GM18526 (cell line): ENCODE measurements around the gene RPL13A.

ENCODE experiments used
- POLR2A ChIP-seq: IDR thresholded peaks from 3 replicates; pipeline ENCODE4 v1.6.1; 2011; ENCODE audit not compliant: insufficient read length; ENCODE audit errors: extremely low read depth

The RPL13A gene

DNA sequence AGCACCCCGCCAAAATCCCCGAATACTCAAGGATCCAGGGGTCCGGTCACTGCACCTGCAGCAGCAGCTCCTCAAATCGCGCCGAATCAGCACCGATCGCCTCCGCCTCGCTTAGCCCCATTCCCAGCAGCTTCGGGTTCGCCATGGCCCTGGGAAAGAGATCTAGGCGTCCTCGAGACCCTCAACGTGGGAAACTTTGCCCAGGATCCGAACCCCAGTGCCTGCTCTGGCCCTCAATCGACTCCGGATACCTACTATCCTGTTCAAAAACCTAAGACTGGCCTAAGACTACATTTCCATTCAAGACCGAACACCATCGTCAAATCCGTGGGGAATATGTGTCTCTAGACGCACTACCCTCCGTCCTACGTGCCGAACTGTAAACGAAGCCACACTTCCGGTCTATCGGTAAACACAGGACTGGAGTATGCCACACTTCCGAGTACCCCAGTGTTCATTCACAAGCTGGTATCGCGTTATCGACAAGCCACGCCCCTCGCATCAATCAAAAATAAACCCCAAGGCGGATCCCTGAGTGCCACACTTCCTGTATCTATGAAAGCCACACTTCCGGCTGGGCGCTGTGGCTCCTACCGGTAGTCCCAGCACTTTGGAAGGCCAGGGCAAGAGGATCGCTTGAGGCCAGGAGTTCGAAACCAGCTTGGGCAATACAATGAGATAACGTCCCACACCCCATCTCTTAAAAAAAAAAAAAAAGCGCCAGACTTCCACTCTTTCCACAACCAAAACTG, 35.8 kb upstream of the RPL13A start, which contains the start of gene PIH1D1:
Gene PIH1D1 (minus strand): TSS at position 385 of the 752 bp plus-strand sequence. CDS start 240 bp downstream, at position 145.
- TF ChIP-seq POLR2A, result peak; percentile 68

DNA sequence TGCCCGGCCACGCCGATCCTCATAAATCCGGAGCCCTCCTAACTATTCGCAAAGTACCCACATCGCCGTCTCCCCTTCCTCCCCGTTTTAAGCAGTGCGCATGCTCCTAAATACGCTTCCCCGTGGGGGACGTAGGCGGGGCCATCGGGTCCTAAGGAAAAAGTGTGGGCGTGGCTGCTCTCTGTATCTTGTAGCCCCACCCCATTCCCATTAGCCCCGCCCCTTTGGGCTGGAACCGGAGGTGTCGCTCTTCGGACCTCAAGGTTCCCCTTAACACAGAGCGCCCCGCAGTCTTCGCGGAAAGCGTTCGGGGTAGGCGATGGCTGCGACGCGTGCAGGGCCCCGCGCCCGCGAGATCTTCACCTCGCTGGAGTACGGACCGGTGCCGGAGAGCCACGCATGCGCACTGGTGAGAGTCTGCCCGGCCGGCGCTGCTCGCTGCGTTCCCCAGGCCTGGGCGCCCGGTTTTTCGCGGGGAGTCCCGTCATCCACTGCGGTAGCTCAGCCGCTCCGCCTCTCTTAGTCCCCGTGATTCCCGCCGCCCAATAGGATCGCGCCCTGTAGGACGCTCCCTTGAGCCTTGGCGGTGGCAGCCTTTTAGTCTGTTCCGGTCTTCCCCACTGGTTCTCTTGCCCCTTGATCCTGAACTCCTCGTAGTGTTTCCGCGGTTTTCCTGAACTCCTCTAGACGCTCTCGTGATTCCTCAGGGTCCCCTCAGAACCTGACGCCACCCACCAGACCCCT, 34.2 kb upstream of the RPL13A start, which contains the start of gene ALDH16A1:
Gene ALDH16A1 (plus strand): TSS at position 213 of the 744 bp plus-strand sequence. CDS start 107 bp downstream, at position 320.
- TF ChIP-seq POLR2A, result peak; percentile 96

DNA sequence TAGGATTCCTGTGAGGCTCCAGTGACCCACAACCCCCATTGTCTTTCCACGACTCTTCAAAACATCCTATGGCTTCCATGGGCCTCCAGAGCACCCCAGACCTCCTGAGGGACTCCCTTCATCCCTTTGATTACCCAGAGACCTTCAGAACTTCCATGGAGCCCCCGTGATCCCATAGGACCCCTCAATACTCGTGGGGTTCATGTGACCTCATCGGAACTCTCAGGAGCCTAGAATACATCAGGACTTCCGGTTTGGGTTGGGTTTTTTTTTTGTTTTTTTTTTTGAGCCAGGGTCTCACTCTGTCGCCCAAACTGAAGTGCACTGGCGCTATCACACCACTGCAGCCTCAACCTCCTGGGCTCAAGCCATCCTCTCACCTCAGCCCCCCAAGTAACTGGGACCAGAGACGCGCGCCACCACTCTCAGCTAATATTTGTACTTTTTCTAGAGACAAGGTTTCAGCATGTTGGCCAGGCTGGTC, 33.6 kb upstream of the RPL13A start:
- TF ChIP-seq POLR2A, result no peak

DNA sequence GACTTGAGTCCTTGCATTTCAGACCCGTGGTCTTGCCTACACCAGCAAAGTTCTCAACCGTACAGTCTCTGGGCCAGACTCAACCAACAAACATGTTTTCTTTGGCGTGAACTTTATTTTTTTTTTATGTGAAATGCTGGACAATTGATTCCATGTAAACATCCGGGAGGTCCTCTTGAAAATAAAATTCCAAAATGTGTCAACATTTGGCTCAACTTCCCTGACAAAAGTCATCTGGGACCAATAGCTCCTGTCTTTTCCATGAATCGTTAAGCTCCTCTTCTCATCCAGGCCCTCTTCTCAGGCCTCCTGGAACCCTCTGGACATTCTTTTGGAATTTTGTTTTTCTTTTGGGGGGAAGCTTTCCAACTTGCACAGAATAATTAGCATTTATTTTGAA, 31.6 kb upstream of the RPL13A start:
- no peak for TF ChIP-seq POLR2A

DNA sequence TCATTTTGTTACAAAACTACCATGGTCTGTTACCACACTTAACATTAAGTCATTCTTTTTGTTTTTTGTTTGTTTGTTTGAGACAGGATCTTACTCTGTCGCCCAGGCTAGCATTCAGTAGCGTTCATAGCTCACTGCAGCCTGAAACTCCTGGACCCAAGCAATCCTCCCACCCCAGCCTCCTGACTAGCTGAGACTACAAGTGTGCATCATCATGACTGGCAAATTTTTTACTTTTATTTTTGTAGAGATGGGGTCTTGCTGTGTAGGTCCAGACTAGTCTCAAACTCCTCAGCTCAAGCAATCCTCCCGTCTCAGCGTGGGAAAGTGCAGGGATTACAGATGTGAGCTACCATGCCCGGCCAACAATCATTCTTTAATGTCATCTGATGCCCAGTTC, 31.1 kb upstream of the RPL13A start:
- TF ChIP-seq POLR2A, result no peak

DNA sequence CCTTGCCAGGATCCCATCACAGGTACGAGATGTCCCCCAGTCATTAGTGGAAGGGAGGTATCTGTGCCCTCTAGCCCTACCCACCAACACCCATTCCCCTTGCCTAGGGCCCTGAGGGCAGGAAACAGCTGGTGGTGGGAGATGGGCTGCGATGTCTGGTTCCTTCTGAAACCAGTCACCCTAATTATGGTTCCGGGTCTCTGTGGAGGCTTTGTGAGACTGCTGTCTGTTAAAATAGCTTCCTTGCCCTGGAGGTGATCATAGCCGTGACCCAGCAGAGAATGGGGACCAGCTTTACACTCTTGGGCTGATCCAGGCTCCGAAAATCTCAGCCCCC, 28.9 kb upstream of the RPL13A start:
- TF ChIP-seq POLR2A, result no peak

DNA sequence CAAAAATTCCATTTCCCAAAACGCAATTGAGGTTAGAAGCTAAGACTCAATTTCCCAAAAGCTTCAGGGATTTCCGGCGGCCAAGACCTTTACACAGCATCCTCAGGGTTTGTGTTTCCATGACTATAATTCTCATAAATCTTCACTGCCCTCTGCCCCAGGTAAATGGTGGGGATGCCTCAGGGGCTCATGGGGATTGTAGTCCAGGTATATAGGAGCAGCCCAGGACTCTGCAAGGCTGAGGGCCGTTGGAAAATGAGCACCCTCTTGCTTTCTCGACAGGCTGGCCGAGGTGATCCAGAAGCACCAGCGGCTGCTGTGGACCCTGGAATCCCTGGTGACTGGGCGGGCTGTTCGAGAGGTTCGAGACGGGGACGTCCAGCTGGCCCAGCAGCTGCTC, 28.0 kb upstream of the RPL13A start:
- no peak for TF ChIP-seq POLR2A

DNA sequence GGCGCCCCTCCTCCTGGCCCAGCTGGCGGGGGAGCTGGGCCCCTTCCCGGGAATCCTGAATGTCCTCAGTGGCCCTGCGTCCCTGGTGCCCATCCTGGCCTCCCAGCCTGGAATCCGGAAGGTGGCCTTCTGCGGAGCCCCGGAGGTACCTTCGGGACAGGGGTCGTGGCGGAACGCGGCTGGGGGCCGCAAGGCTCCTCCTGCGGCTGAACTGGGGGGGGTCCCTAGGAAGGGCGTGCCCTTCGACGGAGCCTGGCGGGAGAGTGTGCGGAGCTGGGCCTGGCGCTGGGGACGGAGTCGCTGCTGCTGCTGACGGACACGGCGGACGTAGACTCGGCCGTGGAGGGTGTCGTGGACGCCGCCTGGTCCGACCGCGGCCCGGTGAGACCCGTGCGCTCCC, 25.8 kb upstream of the RPL13A start:
- TF ChIP-seq POLR2A, result no peak

DNA sequence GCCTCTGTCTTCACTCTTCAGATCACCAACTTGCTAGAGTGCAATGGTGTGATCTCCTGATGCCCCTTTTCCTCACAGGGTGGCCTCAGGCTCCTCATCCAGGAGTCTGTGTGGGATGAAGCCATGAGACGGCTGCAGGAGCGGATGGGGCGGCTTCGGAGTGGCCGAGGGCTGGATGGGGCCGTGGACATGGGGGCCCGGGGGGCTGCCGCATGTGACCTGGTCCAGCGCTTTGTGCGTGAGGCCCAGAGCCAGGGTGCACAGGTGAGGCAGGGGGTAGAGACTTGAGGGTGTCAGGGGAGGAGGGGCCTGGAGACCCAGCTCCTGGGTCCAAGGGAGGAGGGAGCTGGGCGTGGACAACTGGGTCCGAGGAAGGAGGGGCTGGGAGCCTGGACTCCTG, 24.9 kb upstream of the RPL13A start:
- no peak for TF ChIP-seq POLR2A

DNA sequence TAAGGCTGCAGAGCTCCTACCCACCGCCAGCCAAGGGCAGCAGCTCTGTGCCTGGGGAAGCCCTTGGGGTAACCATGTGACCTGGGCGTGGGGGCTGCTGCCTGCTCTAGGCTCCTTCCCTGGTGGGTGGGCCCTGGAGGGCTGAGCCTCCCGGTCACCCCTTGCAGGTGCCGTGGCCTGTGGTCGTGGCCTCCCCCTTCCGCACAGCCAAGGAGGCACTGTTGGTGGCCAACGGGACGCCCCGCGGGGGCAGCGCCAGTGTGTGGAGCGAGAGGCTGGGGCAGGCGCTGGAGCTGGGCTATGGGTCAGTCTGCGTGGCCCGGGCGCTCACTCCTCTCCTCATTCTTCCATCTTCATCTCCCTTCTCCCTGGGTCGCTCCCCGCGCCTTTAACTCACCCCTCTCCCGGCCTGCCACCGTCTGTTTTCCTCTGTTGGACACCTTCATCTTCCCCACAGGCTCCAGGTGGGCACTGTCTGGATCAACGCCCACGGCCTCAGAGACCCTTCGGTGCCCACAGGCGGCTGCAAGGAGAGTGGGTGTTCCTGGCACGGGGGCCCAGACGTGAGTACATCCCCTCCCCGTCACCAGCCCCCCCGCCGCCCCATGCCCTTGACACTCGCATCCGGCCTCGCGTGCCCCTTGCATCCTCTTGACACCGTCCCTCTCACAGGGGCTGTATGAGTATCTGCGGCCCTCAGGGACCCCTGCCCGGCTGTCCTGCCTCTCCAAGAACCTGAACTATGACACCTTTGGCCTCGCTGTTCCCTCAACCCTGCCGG, 23.3 kb upstream of the RPL13A start:
- no peak for TF ChIP-seq POLR2A

DNA sequence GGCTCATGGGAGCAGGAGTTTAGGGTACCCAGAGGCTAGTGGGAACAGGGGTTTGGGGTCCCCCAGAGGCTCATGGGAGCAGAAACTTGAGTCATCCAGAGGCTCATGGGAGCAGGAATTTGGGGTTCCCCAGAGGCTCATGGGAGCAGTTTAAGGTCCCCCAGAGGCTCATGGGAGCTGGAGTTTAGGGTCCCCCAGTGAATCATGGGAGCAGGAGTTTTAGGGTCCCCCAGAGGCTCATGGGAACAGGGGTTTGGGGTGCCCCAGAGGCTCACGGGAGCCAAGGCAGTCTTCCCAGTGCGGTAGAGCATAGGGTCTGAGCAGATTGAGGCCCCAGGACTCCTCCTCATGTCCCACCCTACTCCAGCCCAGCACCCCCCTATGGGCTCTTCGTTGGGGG, 22.0 kb upstream of the RPL13A start:
- TF ChIP-seq POLR2A, result no peak

DNA sequence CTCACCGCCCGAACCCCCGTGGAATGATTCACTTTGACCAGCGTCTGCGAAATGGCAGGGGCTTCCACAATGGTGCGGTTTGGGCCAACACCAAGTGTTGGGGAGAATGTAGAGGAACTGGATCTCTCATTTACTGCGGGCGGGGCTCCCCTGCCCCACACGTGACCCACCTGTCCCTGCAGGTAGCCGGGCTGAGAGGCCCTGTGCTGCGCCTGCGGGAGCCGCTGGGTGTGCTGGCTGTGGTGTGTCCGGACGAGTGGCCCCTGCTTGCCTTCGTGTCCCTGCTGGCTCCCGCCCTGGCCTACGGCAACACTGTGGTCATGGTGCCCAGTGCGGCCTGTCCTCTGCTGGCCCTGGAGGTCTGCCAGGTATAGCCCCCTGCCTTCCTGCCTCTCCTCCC, 19.2 kb upstream of the RPL13A start:
- TF ChIP-seq POLR2A, result no peak

DNA sequence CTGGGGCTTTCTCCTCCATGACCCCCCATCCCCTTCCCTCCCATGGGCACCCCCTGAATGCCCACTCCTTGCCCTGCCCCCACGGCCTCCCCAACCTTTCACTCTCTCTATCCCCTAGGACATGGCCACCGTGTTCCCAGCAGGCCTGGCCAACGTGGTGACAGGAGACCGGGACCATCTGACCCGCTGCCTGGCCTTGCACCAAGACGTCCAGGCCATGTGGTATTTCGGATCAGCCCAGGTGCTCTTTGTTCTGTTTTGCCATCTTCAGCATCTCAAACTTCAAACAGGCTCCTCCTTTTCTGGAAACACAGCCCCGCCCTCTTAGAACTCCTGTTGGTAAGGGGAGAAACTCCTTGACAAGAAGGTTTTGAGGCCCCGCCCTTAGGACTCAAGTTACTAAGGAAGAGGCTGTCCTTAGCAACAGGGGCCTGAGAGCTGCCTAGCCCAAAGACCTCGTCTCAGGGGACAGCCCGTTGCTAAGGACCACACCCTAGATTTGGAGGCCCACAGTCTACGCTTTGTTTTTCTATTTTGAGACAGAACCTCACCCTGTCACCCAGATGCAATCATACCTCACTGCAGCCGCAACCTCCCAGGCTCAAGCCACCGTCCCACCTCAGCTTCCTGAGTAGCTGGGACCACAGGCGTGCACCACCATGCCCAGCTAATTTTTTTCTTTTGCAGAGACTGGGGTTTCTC, 18.5 kb upstream of the RPL13A start:
- TF ChIP-seq POLR2A, result no peak

DNA sequence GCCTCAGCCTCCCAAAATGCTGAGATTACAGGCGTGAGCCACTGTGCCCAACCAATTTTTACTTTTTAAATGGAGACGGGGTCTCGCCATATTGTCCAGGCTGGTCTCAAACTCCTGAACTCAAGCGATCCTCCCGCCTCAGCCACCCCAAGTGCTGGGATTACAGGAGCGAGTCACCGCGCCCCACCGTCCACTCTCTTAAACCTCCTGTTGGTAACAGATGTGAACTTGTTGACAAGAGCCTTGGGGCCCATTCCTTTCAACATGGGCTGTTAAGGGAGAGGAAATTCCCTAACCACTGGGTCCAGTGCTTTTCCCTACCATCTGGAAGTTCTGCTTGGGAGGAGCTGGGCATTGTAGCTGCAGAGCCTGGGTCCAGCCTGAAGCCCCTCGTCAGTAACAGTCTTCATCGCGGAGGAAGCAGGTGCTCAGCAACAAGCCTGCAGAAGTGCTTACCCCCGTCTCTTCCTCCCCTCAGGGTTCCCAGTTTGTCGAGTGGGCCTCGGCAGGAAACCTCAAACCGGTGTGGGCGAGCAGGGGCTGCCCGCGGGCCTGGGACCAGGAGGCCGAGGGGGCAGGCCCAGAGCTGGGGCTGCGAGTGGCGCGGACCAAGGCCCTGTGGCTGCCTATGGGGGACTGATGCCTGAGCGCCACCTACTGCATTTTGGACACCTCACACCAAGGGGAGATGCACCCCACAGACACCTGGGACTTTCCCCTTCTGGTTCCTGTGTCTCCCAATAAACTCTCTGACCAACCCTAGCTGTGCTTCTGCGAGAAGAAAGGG, 17.4 kb upstream of the RPL13A start:
- no peak for TF ChIP-seq POLR2A
